BJ (cell line): ENCODE data around the gene ACOX1. TPM values are rescaled to one million over a fixed set of nuclear protein-coding genes. Genes with fewer than 3 reads are reported as not detected.

Source experiments
- CTCF ChIA-PET: fragments of 350-600 bp; formaldehyde crosslinking; extraction: SDS; loops from one replicate; lab custom pipeline; 2021; ENCODE audit warnings: antibody characterized with exemption, inconsistent platforms; lab: Yijun Ruan, JAX
- POLR2A ChIA-PET: fragments of 300-600 bp; sonication (Branson Sonifier 250); formaldehyde crosslinking; extraction: SDS; loops from one replicate; lab custom pipeline; 2021; ENCODE audit warnings: antibody characterized with exemption; lab: Charles Lee
- DNase-seq: peaks from one replicate; pipeline ENCODE4 v3.0.0-alpha.2; 2011; ENCODE audit warnings: low read depth
- H3K27me3 ChIP-seq: 2 replicates; pipeline ENCODE4 v1.6.0; 2011; ENCODE audit warnings: low read length; ENCODE audit not compliant: control insufficient read depth, insufficient read depth
- H3K36me3 ChIP-seq: 2 replicates; pipeline ENCODE4 v1.5.1; 2011; ENCODE audit warnings: low read length; ENCODE audit not compliant: control insufficient read depth, insufficient read depth
- H3K4me3 ChIP-seq: 2 replicates; pipeline ENCODE4 v1.5.1; 2011; ENCODE audit warnings: low read depth, mild to moderate bottlenecking, control low read depth, low read length
- CTCF ChIP-seq: IDR thresholded peaks from 2 replicates; pipeline ENCODE4 v1.5.1; 2011; ENCODE audit warnings: low read depth, mild to moderate bottlenecking, control low read depth, inconsistent platforms, low read length, moderate library complexity; ENCODE audit not compliant: insufficient read depth
- polyA plus RNA-seq: library from polyadenylated mRNA; depleted of rRNA; stranded (reverse); fragments of >200 nt; gene quantifications from 2 replicates; pipeline ENCODE4 v1.2.3, GENCODE V29; 2011

Gene ACOX1
- polyA plus RNA-seq, 1 experiment = 33.6 TPM

DNA sequence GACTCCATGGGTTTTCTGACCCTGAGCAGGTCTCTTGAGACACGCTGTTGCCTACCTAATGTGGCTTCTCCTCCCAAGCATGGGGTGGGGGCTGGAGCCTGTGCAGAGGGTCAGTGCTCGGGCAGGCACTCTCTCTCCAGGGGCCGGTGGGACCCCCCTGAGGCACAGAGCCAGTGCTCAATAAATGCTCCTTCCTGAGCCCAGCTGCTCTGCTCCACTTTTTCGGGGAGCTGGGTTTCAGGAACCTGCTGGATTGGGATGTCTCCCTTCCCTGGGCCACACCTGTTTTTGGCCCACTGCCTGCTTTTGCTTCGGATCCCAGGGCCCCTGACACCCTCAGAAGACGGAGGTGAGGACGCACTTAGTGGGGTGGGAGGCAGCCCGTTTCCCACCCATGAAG is 80.9 kb downstream of the ACOX1 start:
- H3K27me3 ChIP-seq = no peaks in the 10 kb centered on the region
- POLR2A ChIA-PET = no interaction called here
- TF ChIP-seq CTCF = no peak
- DNase-seq = no peak
- H3K4me3 ChIP-seq = no peak overlapping the region
- H3K36me3 ChIP-seq = peaks cover 30% of the 10 kb centered on the region
- CTCF ChIA-PET = interaction anchor here (1.0 to 6.9 kb wide), 6 partner anchors 21 to 144 kb away, joined by 3 to 58 read pairs (median 8); partner anchors contain the start of gene TRIM47

DNA sequence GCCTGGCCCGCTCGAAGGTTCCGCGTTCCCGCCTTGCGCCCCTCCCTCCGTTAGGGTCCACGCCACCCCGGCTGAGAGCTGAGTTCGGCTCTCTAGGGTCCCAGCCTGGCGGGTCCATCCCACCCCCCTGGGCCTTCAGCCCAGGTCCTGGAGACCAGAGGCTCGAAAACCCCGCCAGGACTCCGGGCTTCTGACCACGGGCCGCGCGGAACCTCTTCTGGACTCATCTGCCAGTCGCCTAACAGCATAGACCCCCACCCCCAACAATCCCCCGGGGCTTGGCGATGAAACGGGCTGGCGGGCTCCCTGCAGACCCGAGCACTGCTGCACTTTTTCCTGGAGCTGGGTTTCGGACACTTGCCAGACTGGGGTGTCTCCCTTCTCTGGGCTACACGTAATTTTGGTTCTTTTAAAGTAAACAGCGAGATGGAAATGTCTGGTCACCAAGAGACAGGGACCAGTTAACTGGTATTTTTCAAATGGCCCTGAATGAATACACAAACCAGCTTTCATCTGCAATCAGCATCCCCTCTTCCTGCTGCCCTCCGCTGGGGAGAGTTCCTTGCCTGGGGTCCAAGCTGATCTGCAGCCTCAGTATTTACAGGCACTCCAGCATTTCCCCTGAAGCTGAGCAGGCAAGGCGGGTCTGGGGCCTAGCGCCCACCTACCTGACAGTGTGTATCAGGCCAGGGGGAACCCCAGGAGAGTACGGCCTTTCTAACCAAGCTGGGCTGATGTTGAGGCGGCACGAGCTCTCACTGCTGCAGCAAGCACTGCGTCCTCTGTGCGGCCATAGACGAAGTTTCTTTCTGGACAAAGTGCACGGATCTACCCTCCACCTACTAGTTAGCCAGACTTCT is 81.6 kb downstream of the ACOX1 start:
- POLR2A ChIA-PET = interaction anchor here (0.6 kb wide), 1 partner anchor 106 kb away, joined by 3 read pairs; no protein-coding TSS in a partner anchor
- H3K36me3 ChIP-seq = peaks cover 30% of the 10 kb centered on the region
- H3K27me3 ChIP-seq = no peaks in the 10 kb centered on the region
- TF ChIP-seq CTCF = no peak
- CTCF ChIA-PET = interaction anchor here (0.9 to 6.9 kb wide), 13 partner anchors 8 to 501 kb away, joined by 3 to 58 read pairs (median 8); partner anchors contain the start of genes MRPL38, TRIM47 and WBP2
- H3K4me3 ChIP-seq = peak overlapping the region; percentile 52
- DNase-seq = no peak

- CTCF ChIA-PET = interaction anchor here (0.7 to 6.9 kb wide), 18 partner anchors 8 to 501 kb away, joined by 3 to 58 read pairs (median 8); partner anchors contain the start of genes MRPL38, TRIM47 and WBP2
- TF ChIP-seq CTCF = peak; percentile 40
- peaks cover 30% of the 10 kb centered on the region for H3K36me3 ChIP-seq
- no peaks in the 10 kb centered on the region for H3K27me3 ChIP-seq
- POLR2A ChIA-PET = interaction anchor here (0.7 kb wide), 1 partner anchor 32 kb away, joined by 3 read pairs; no protein-coding TSS in a partner anchor
- H3K4me3 ChIP-seq = peak within 1 kb of the TSS; percentile 52
- DNase-seq = no peak
These were observed 82.4 kb downstream of the ACOX1 start, which contains the start of gene TRIM65 for GRCh38 chr17:75896415-75897159. TSS of gene TRIM65 (minus strand) at chr17:75896951. CDS start at chr17:75896937, 14 bp downstream.

DNA sequence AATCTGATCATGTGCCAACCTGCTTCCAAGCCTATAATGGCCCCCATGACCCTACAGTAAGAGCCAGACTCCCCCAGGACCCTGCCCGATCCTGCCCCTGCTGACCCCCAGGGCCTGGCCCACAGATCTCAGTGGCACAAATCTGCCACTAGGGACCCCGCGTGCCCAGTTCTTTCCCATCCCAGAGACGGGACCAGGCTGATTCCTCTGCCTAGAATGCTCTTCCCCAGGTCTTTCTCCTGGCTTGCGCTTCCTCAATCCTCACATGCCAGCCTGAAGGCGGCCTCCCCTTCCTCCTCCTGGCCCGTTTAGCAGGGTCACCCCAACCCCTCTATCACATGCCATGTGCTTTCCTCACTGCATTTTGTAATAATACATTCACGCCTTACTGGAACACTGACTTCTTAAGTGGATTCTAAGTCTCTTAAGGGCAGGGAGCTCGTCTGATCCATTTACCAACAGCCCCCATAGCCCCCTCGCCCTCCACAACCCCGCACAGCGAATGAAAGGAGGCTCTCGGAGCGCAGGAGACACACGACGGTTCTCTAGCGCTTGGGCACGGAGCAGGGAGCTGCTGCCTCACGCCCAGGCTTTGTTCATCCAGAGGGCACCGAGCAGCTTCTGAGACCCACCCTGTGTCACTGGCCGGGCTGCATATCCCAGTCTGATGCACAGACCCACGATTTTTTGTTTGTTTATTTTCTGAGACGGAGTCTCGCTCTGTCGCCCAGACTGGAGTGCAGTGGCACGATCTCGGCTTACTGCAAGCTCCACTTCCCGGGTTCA is 83.4 kb downstream of the ACOX1 start:
- no peak for DNase-seq
- POLR2A ChIA-PET = no interaction called here
- peak; percentile 52 for TF ChIP-seq CTCF
- CTCF ChIA-PET = interaction anchor here (0.7 to 6.9 kb wide), 18 partner anchors 9 to 554 kb away, joined by 3 to 58 read pairs (median 6); partner anchors contain the start of genes GALK1, MRPL38, TRIM47 and WBP2
- no peaks in the 10 kb centered on the region for H3K27me3 ChIP-seq
- H3K36me3 ChIP-seq = peaks cover 28% of the 10 kb centered on the region
- peak overlapping the region; percentile 52 for H3K4me3 ChIP-seq
